Measurements from ENCODE around the gene QPRT. TPM values are rescaled to one million over a fixed set of nuclear protein-coding genes. Genes with fewer than 3 reads are reported as not detected.
"Not testable (repeated sequence)": the region's sequence is repeated elsewhere in the genome, so short reads cannot be mapped to it uniquely, and the experiment has no call there.

Gene QPRT
- total and polyA plus RNA-seq, 2 experiments from 2014 or later, result 65.4 to 128 TPM

DNA sequence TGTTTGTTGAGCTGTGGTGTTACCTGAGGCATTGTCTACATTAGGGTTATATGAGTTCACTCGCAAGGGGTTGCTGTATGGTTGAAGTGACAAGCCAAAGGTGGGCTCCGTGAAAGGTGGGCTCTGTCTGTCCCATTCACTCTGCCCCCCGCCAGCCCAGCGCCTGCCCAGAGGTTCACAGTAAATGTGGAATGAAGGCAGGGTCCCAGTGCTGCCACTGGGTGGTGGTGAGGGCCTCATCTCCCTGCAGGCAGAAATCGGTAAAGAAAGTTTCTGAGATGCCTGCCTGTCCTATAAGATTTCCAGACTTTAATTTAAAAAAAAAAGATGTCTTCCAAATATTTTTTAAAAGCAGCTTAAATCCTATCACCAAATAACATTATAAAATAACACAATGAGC is 42.6 kb upstream of the QPRT start:
- not testable (repeated sequence) for H3K27ac Mint-ChIP-seq; H4K20me1 ChIP-seq (replicated peaks; ENCODE audit: insufficient read depth); H3K4me2 ChIP-seq; H2AFZ ChIP-seq; H3K27me3 Mint-ChIP-seq (ENCODE audit: insufficient read depth, low read depth, poor library complexity); H3K9me2 ChIP-seq (ENCODE audit: insufficient read depth); H3K4me1 Mint-ChIP-seq; H3K4me3 ChIP-seq; H3K4me3 Mint-ChIP-seq; H3K9me3 Mint-ChIP-seq; H3K36me3 ChIP-seq (ENCODE audit: insufficient read depth); H3K27me3 ChIP-seq (ENCODE audit: insufficient read depth); H3K4me1 ChIP-seq (ENCODE audit: insufficient read depth); H3K79me2 ChIP-seq (replicated peaks; ENCODE audit: insufficient read depth); H3K27ac ChIP-seq (ENCODE audit: low read depth); H3F3A ChIP-seq (replicated peaks; ENCODE audit: low read depth); H3K36me3 Mint-ChIP-seq (ENCODE audit: low read depth); DNase-seq (ENCODE audit: low spot score)
- ATAC-seq, result peak; percentile 94
- 0 out of 4 replicates have a peak, but pooled peaks of 1 of the 2 experiments have one; percentile 11 for TF ChIP-seq CTCF (conservative IDR thresholded peaks at IDR 0.05; ENCODE audit: low read depth in 2 of 2)

GRCh38 chr16:29638751-29639150 is 40.2 kb upstream of the QPRT start:
- H3K9me3 Mint-ChIP-seq; H3K79me2 ChIP-seq (replicated peaks; ENCODE audit: insufficient read depth); H3K27me3 ChIP-seq (ENCODE audit: insufficient read depth); H3K27me3 Mint-ChIP-seq (ENCODE audit: insufficient read depth, low read depth, poor library complexity); H3K36me3 ChIP-seq (ENCODE audit: insufficient read depth); H2AFZ ChIP-seq; H3K4me2 ChIP-seq; H3K9me2 ChIP-seq (ENCODE audit: insufficient read depth); H3F3A ChIP-seq (replicated peaks; ENCODE audit: low read depth); H3K36me3 Mint-ChIP-seq (ENCODE audit: low read depth); H4K20me1 ChIP-seq (replicated peaks; ENCODE audit: insufficient read depth); H3K27ac Mint-ChIP-seq; DNase-seq (ENCODE audit: low spot score); ATAC-seq; H3K4me3 Mint-ChIP-seq; H3K4me1 Mint-ChIP-seq; H3K27ac ChIP-seq (ENCODE audit: low read depth); H3K4me1 ChIP-seq (ENCODE audit: insufficient read depth); H3K4me3 ChIP-seq: not testable (repeated sequence)

DNA sequence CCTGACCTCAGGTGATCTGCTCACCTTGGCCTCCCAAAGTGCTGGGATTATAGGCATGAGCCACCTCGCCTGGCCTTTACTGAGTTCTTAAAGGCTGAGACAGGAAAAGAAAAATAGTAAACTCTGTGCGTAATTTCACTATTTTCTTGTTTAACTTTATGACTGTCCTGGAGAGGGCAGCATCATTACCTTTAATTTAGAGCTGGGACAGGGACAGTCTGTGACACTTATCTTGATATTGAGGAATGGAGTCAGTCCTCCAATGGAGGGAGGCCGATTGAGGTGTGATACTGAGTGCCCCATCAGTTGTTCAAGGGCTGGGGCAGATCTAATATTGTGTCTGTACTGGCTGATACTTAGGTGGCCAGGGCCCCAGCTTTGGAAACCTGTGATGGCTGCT is 37.4 kb upstream of the QPRT start:
- Histone ChIP-seq H2AFZ (0 out of 2 replicates have a peak overlapping the region, but pooled peaks have one; percentile 56), H3K4me3 (no peak overlapping the region), H3K79me2 (replicated peaks; ENCODE audit: insufficient read depth) (no peaks in the 10 kb centered on the region), H3K4me1 (ENCODE audit: insufficient read depth) (no peaks in the 10 kb centered on the region), H3K9me2 (ENCODE audit: insufficient read depth) (no peaks in the 10 kb centered on the region), H3K27ac (ENCODE audit: low read depth) (no peak overlapping the region), H3K4me2 (no peak overlapping the region), H3K27me3 (ENCODE audit: insufficient read depth) (no peaks in the 10 kb centered on the region), H3K36me3 (ENCODE audit: insufficient read depth) (no peaks in the 10 kb centered on the region), H4K20me1 (replicated peaks; ENCODE audit: insufficient read depth) (no peaks in the 10 kb centered on the region), H3F3A (replicated peaks; ENCODE audit: low read depth) (0 out of 2 replicates have a peak, but pooled peaks cover 8% of the 10 kb centered on the region)
- no peak for DNase-seq (ENCODE audit: low spot score)
- H3K27ac Mint-ChIP-seq, result no peak overlapping the region
- H3K36me3 Mint-ChIP-seq (ENCODE audit: low read depth), result no peaks in the 10 kb centered on the region
- peaks cover 2% of the 10 kb centered on the region for H3K27me3 Mint-ChIP-seq (ENCODE audit: insufficient read depth, low read depth, poor library complexity)
- no peak overlapping the region for H3K4me3 Mint-ChIP-seq
- no peaks in the 10 kb centered on the region for H3K9me3 Mint-ChIP-seq
- H3K4me1 Mint-ChIP-seq, result no peaks in the 10 kb centered on the region; the same call in 2 of the 3 replicates
- peak; percentile 26; the same call in 1 of the 3 replicates for ATAC-seq
- TF ChIP-seq CREB1 (CRISPR knock-in tag; IDR thresholded peaks at IDR 0.05; ENCODE audit: low read depth), result no peak
- TF ChIP-seq ZNF462 (CRISPR knock-in tag; IDR thresholded peaks at IDR 0.05), result no peak
- TF ChIP-seq ETS1 (IDR thresholded peaks at IDR 0.05), result no peak
- TF ChIP-seq EZH2phosphoT487 (IDR thresholded peaks at IDR 0.05; ENCODE audit: unreplicated experiment), result no peak
- no peak for TF ChIP-seq STAT1 (IDR thresholded peaks at IDR 0.05; ENCODE audit: unreplicated experiment)
- no peak for TF ChIP-seq EZH2 (IDR thresholded peaks at IDR 0.05; ENCODE audit: low read depth, unreplicated experiment)

All from GM23338 (cell line).